ENCODE results near the gene NDUFB11.

The NDUFB11 gene

DNA sequence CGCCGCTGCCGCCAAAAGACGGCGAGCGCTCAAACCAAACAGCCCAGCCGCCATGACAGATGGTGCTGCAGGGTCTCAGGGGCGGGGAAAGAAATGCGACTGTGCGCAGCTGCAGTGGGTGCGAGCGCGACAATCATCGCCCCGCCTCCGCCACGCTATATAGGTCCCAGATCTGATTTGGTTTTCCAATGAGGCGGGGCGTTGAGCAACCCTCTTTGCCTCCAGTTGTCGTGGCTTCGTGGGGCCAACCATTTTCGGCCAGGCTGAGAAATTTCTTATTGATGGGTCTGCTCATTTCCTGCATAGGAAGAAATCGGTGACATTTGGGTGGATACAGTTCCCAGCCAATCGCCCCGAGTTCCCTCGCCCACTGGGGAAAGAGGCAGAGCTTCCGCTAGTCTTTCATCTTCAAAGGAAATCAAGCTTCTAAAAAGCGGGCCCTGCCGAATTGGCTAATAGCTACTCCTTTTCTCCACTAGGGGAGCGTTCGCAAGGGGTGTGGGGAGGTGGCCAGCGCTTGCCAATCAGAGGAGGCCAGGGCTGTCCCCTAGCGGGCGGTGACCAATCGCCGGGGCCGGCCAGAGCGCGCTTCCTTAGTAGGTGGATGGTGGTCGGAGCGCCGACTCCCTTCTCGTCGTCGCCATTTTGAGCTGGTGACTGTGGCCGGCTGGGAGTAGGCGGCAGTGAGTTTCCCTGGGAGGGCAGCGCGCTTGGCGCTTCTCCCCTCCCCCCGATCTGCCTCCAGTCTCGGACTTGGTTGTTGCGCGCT lies at the start of gene NDUFB11, which contains the start of gene RBM10:
TSS of gene NDUFB11 (minus strand) at position 77 of the 769 bp plus-strand sequence. CDS start at position 54, 23 bp downstream.
TSS of gene RBM10 (plus strand) at position 596 of the 769 bp plus-strand sequence. CDS start 2,261 bp downstream, outside the sequence.
- peak; percentile 83 to 86 for DNase-seq (ENCODE audit: low read depth in 2 of 2)

DNA sequence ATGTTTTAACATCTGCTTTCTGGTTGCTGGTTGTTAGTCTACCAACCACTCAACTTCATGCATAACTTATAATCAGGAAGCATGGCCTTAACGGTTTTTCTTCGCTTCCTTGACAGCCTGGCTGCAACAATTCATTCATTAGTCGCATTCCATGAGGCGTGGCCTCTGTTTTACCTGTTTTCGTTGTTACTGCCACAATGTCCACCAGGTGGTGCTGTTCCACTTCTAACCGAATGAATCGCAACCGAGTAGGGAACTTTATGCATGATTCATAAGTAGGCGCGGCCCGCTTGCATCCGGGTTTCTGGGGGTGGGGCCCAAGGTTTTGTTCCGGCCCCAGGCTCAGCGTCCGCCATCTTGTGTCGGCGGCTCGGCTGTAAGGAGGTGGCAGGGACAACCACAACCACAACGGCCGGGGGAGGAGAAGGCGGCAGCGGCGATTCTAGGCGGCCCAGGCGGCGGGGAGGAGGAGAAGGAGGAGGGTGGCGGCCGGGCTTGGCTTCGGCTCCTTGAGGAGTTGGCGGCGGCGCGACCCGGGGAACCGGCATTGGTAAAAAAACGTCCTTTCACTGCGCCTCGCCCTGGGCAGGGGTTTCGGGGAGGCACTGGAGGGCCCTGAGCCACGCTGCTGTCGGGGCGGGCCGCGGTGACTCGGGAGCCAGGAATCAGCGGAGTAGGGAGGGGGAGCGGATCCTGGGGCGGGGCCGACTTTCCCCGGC lies 49.1 kb upstream of the NDUFB11 start, which contains the start of gene UBA1:
TSS of gene UBA1 (plus strand) at position 355 of the 719 bp plus-strand sequence. CDS start 4,974 bp downstream, outside the sequence.
- DNase-seq (ENCODE audit: low read depth in 2 of 2) = peak; percentile 90 to 94

DNA sequence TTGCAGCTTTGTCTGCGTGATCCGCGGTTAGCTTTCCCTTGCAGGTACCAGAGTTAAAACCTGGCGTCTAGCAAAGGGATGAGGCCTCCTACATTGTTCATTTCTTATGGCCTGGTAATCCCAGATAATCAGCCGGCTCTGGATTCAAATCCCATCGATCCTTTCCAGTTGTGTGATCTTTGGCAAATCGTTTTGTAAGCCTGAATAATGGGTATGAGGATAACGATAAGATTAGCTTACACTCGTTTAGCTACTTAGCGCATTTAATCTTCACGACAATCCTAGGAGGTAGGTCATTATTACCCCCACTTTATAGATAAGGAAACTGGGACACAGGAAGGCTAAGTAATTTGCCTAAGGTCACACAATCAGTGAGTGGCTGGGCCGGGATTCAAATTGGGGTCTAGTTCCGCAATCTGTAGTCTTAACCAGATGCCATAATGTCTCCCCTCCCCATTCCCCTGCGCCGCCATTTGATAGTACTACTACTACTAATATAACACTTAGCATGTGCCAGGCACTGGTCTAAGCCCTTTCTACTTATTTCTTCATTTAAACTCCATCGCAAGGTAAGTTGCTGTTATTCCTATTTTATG lies 47.4 kb upstream of the NDUFB11 start:
- DNase-seq (ENCODE audit: low read depth in 2 of 2) = no peak

DNA sequence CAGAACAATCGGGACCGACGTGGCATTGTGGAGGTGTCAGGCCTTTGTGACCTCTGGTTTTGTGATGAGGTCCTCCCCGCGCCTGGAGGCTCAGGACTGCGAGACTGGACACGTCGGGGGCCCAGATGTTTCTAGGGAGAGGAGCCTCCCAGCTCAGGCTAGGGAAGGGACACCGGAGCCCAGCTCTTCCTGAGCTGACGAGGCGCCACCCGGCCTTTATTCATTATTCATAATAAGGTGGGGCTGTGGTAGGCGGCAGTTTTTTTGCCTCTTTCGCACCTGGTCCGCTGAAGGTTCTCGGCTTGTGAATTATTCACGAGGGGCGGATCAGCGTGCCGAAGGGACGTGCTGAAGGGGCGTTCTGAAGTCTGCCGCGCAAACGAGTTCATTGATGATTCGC lies 46.8 kb upstream of the NDUFB11 start:
- peak; percentile 26 to 44 for DNase-seq (ENCODE audit: low read depth in 2 of 2)

DNA sequence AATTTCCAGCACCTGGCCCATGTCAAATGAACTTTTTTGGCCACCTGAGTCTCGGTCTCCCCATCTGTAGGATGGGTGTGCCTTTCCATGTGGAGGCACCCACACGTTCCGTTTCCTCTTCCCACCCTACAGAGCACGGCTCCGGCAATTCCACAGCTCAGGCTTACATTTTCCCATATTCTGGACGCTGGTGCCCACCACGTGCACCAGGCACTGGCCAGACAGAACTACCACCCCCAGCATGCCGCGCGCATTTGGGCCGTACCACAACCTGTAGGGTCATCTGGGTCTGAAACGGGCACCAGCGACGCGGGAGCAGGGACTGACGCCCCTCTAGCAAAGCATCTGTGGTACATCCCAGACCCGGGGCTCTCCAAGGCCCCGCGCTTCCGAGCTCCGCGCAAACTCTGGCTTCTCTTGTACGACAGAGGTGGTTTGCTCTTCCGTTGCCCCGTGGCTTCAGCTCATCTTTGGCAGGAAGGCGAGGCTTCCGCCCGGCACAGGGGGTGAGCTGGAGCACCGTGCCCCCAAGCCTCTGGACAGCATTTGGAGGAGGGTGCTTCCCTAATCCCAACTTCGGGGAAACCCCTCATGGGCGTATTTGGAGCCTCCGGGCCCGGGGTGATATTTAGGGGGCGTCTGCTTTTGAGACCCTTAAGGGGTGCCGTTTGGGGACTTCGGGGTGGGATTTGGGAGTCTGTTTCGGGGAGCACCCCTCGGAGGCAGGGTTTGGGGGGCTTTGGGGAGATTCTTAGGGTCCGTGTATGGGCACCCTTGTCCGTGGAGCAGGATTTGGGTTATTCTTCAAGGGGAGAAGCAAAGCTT lies 46.2 kb upstream of the NDUFB11 start:
- DNase-seq (ENCODE audit: low read depth in 2 of 2) = peak; percentile 71 to 77

DNA sequence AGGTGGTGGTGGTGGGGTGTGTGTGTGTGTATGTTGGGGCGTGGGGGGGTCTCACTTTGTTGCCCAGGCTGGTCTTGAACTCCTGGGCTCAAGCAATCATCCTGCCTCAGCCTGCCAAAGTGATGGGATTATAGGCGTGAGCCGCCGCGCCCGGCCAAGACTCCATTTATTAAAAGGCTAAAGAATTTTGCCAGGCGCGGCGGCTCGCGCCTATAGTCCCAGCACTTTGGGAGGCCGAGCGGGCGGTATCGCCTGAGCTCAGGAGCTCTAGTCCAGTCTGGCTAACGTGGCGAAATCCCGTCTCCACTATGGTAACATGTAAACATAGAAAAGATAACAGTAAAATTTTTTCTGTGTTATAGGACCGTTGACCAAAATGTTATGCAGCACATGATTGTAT lies 45.4 kb upstream of the NDUFB11 start:
- no peak for DNase-seq (ENCODE audit: low read depth in 2 of 2)

DNA sequence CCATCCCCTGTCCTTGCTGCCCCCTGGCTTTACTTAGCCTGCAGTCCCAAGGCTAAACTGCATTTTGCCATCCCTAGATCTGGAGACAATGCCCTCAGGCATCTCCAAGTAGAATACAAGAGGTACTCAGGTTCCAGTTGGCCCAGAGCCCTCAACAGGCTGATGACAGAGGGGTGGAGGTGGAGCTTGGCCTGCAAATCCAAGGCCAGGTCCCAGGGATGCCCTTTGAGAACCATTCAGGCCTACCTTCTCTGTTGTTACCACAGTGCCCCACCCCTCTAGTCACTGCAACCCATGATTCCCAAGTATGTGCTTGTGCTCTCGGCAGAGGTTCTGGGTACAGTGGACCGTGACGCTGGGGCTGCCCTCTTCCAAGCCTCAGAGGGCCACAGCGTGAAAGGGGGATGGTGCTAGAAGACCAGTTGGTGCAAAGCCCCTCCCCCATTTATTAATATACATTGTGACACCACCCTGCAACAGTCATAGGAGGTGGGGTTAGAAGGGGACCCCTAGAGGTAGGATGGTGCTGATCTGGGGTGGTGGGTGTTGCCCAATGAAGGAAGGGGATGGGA lies 42.7 kb upstream of the NDUFB11 start:
- no peak for DNase-seq (ENCODE audit: low read depth in 2 of 2)

DNA sequence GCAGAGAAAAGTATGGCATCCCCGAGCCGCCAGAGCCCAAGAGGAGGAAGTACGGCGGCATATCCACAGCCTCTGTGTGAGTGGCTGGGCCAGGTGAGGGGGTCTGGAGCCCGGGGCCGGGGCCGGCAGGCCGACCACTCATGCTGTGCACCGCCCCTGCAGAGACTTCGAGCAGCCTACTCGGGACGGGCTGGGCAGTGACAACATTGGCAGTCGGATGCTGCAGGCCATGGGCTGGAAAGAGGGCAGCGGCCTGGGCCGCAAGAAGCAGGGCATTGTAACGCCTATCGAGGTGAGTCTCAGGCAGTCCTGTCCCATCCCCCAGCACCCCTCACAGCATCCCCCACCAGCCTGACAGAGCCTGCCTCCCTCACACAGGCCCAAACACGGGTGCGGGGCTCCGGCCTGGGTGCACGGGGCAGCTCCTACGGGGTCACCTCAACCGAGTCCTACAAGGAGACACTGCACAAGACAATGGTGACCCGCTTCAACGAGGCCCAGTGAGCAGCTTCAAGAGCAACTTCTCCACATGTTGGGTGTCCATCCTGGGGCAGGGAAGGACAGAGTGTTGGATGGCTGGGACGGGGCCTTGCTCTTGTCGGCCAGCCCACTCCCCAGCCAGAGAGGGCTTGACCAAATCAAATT lies 41.7 kb upstream of the NDUFB11 start:
- no peak for DNase-seq (ENCODE audit: low read depth in 2 of 2)

DNA sequence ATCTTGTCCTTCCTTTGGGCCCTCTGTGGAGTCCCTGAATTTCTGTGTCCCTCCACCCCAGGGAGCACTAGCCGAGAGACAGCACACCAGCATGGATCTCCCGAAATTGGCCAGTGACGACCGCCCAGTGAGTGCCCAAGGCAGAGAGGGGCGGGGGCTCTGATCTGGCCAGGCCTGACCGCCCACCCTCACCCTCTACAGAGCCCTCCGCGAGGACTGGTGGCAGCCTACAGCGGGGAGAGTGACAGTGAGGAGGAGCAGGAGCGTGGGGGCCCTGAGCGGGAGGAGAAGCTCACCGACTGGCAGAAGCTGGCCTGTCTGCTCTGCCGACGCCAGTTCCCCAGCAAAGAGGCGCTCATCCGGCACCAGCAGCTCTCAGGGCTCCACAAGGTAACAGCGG lies 40.7 kb upstream of the NDUFB11 start:
- no peak for DNase-seq (ENCODE audit: low read depth in 2 of 2)

DNA sequence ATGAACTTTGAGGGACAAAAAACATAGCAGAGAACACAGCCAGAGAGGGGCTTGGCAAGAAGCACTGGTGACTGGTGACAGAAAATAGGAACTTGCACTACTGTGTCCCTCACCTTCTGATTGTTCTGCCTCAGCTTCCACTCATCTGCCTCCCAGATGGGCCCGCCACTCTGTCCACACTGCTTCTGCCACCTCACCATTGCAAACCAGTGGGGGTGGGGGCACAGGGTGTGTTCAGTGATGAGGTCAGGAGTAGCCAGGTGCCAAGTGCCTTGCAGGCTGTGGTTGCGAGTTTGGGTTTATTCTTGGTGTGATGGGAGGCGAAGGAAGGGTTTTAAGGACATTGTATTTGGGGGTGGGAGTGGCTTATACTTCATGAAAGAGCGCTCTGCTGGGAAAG lies 40.0 kb upstream of the NDUFB11 start:
- no peak for DNase-seq (ENCODE audit: low read depth in 2 of 2)

DNA sequence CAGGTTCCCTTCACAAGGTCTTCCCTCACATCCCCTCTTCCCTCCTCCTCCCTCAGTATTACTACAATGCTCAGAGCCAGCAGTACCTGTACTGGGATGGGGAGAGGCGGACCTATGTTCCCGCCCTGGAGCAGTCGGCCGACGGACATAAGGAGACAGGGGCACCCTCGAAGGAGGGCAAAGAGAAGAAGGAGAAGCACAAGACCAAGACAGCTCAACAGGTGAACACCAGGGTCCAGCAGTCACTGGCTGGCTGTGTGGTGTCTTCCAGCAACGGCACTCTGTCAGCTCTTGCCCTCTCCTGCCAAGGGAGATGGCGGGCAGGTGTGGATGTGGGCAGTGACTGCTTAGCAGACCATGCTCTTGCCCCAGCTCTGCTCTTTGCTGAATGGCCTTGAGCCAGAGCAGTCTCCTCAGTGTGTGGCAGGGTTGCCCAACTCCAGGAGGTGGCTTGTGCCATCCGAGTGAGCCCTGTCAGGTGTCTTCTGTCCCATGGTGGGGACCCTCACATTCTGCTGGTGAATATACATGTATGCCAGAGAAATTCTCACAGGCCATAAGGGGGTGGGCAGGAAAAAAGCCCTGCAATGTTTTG lies 37.7 kb upstream of the NDUFB11 start:
- DNase-seq (ENCODE audit: low read depth in 2 of 2) = no peak

DNA sequence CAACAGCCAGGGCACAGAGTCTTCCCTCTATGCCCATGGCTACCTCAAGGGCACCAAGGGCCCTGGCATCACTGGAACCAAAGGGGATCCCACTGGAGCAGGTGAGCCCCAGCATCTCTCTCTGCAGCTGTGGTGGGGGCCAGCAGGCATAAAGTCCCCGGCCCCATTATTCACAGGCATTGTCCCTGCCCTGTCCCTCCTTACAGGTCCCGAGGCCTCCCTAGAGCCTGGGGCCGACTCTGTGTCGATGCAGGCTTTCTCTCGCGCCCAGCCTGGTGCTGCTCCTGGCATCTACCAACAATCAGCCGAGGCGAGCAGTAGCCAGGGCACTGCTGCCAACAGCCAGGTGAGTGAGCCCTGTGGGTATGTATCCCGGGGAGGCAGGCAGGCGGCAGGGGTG lies 36.8 kb upstream of the NDUFB11 start:
- no peak for DNase-seq (ENCODE audit: low read depth in 2 of 2)

DNA sequence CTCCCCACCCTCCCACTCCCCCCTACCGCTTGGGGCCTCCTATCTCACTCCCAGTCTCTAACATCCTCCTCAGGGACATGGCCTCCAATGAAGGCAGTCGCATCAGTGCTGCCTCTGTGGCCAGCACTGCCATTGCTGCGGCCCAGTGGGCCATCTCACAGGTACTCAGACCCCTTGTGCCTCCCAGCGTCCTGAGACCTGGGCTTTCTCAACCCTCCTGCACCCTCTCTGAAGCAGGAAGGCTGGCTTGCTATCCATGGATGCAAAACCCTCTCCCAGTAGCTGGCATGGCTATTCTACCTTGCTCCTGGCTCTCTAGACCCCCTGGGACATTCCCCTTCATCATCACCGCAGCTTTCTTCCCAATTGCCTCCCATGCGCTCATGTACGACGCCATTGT lies 35.8 kb upstream of the NDUFB11 start:
- DNase-seq (ENCODE audit: low read depth in 2 of 2) = no peak

DNA sequence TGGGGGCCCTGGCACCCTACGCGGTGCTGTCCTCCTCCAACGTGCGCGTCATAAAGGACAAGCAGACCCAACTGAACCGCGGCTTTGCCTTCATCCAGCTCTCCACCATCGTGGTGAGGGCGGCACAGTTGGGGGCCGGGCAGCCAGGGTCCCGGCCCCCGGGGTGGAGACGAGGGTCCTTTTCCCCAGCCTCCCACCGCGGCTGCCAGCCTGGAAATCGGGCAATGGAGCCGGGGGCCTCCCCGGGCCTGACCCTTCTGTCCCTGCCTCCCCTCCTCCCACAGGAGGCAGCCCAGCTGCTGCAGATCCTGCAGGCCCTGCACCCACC lies 35.4 kb upstream of the NDUFB11 start:
- no peak for DNase-seq (ENCODE audit: low read depth in 2 of 2)

DNA sequence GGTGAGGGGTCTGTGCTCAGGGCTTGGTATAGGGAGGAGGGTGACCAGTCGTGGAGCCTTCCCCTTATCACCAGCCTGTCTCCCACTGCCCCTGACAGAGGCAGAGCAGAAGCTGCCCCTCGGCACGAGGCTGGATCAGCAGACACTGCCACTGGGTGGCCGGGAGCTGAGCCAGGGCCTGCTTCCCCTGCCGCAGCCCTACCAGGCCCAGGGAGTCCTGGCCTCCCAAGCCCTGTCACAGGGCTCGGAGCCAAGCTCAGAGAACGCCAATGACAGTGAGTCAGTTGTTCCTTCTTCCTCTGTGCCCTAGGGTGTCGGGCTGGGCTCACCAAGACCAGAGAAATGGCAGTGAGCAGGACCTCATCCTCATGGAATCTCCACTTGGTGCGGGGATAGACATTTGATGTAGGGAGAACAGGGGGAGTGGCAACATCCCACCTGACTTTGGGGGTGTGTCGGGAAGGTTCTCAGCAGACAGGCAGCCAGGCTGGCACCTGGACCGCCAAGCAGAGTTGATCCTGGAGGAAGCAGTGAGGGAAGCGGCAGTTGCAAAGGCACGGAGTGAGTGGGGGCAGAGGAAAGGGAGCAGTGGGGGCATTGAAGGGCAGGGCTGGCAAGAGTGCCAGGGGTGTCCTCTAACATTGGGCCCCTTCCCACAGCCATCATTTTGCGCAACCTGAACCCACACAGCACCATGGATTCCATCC lies 34.9 kb upstream of the NDUFB11 start:
- no peak for DNase-seq (ENCODE audit: low read depth in 2 of 2)

DNA sequence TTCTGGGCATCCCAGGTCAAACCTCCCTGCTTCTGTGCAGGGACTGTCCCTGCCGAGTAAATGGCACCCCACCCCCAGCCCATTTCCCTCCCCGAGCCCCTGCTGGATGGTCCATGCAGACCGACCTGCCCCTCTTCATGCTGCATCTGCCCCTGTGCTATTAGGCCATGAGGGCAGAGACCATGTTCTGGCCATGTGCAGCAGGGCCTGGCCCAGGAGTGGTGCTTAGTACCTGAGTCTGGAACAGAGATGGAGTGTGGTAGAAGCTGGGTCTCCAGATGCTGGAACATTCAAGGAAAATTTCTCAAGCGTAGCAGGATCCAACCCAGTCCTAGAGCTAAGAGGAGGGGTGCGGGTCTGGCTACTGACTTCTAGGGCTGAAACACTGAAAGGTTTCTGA lies 33.8 kb upstream of the NDUFB11 start:
- no peak for DNase-seq (ENCODE audit: low read depth in 2 of 2)

DNA sequence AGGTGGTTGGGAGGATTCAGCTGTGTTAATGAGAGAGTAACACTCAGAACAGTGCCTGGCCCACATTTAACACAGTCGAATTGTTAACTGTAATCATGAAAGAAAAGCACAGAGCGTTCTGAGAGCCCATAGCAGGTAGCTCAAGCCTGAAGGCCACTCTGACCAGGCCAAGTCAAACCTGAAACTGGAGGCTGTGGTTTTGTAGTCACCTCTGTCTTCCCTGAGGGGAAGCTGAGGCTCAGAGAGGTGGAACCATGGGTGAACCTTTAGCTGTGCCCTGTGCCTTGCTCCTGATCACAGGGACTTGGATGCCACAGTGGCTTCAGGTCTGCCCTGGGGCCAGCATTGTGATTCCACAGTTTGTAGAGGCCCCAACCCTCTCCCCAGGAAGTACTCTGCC lies 32.6 kb upstream of the NDUFB11 start:
- no peak for DNase-seq (ENCODE audit: low read depth in 2 of 2)

DNA sequence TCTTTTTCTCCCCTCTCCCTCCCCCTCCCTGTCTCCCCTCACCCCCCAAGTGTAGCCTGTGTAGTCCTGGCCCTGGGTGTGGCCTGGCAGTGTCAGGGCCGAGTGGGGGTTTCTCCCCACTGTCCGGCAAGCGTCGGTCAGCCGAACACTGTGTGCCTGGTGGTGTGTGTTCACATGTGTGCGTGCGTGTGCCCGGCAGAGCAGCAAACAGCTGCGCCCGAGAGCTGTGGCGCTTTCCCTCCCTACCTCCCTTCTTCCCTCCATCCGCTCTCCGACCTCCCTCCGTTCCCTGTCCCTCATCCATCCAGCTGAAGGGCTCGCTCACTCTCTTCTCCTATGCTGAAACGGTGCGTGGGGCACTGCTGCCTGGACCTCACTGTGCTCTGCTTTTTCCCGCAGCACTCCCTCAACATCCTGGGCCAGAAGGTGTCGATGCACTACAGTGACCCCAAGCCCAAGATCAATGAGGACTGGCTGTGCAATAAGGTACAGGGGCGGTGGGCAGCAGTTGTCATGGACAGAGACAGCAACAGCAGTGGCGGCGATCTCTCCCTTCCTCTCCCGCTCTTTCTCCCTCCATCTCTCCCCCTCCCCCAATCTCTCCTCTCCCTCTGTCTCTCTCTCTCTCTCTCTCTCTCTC lies 31.7 kb upstream of the NDUFB11 start:
- no peak for DNase-seq (ENCODE audit: low read depth in 2 of 2)

DNA sequence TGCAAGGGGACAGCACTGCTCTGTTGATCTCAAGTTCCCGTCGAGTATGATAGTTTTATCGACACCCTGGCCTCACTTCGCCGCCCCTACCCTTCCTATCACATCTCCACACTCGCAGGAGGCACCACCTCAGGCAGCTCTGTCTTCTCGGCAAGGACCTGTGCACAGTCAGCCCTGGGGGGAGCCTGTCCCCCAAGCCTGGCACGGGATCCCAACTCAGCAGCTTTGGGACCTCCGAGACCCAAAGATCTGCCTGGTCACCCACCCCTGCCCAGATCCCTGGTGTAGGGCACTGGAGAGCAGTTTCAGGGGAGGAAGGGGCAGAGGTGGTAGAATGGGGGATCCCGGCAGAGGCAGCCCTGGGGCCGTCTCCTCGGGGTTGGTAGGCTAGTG lies 31.1 kb upstream of the NDUFB11 start:
- DNase-seq (ENCODE audit: low read depth in 2 of 2) = no peak
